GM12873 (cell line): ENCODE results near the gene PLOD1.
A peak's percentile ranks its signal among the peaks of the same experiment; 100 is the strongest.

Experiments used
- TF ChIP-seq, protein P1 (sequence below): IDR thresholded peaks from 2 replicates; pipeline ENCODE4 v1.5.1; 2012; ENCODE audit warnings: low read depth, mild to moderate bottlenecking, moderate library complexity, low read length, control low read depth; ENCODE audit not compliant: insufficient read depth; ENCODE audit errors: missing control alignments

Gene PLOD1

DNA sequence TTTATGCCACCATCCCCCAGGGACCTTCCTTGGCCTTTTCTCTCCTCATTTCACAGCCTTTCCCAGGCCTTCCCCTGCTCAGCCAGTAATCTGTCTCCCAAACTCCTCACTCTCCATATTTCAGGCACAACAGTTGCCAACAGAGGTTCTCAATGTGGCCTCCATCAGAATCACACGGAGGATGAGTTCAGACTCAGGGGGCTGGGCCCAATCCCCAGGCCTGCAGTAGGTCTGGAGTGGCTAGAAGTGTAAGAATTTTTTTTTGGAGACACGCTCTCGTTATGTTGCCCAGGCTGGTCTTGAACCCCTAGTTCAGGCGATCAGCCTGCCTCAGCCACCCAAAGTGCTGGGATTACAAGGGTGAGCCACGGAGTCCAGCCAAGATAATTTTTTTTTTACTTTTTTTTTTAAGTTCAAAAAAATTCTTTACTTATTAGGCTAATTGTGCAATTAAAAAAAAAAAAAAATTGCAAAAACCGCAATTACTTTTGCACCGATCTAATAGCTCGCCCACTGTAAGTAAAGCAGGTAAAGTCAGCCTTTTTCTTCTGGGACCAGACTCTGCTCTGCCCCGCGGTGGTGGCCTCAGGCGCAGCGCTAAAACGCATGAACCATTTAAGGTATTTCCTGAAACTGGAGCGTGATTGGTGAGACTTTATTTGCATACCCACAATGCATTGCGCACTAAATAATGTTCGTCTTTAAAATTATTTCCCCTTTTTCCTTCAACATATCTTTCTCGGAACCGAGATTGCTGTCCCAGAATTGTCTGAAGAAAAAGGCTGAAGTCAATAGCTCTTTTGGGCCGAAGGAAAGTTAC, 27.0 kb upstream of the PLOD1 start:
- TF ChIP-seq, protein P1, sequence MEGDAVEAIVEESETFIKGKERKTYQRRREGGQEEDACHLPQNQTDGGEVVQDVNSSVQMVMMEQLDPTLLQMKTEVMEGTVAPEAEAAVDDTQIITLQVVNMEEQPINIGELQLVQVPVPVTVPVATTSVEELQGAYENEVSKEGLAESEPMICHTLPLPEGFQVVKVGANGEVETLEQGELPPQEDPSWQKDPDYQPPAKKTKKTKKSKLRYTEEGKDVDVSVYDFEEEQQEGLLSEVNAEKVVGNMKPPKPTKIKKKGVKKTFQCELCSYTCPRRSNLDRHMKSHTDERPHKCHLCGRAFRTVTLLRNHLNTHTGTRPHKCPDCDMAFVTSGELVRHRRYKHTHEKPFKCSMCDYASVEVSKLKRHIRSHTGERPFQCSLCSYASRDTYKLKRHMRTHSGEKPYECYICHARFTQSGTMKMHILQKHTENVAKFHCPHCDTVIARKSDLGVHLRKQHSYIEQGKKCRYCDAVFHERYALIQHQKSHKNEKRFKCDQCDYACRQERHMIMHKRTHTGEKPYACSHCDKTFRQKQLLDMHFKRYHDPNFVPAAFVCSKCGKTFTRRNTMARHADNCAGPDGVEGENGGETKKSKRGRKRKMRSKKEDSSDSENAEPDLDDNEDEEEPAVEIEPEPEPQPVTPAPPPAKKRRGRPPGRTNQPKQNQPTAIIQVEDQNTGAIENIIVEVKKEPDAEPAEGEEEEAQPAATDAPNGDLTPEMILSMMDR, result peak; percentile 60

DNA sequence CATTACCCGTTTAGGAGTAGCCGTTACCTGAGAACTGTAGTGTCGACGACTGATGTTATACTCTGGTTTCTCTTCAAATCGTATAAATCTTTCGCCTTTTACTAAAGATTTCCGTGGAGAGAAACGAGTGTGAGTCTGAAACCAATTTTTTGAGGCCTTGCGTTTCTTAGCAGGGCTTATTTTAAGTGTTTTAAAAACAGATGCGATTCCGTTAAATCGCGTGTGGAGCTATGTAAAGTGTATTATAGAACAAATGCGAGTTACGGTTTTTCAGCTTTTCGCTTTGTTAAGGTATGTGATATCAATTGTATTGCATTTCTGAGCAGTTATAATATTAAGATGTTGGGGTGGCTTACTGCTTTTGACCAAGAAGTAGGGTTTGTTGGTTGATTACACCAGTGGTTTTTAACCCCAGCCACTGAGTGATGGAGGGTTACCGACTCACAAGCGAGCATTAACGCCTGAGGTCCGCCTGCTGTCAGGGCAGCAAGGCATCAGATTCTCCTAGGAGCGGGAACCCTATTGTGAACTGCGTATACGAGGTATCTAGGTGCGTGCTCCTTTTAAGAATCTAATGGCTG, 26.3 kb upstream of the PLOD1 start:
- TF ChIP-seq, protein P1, result no peak

DNA sequence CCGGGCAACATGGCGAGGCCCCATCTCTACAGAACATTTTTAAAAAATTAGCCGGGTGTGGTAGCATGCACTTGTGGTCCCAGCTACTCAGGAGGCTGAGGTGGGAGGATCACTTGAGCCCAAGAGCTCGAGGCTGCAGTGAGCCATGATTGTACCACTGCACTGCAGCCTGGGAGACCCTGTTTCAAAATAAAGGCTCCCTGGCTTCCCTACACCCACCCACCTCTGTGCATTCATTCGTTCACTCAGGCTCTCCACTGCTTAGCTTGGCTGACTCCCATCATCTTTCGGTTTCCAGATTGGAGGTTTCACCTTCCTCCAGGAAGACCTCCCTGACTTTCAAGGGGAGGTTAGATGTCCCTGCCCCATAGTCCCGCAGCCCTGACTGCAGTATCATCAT, 22.5 kb upstream of the PLOD1 start:
- TF ChIP-seq, protein P1, result no peak

DNA sequence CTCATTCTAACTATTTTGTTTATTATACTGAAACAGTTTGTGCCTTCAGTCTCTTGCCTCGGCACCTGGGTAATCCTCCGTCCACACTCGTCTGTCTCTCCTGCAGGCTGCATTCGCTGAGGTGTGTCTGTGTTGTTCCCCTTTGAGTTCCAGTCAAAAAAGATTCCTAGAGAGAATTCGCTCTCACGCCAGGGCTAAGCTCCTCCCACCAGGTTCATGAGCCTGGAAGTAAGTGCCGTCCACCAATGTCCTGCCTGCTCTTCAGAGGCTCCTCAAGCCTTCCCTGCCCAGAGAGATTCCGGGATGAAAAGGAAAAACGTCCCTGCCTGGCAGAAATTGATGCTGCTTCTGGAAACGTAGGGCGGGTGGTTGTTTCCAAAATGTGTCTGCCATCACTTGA, 21.2 kb upstream of the PLOD1 start:
- TF ChIP-seq, protein P1, result no peak

GRCh38 chr1:11914024-11914423, 20.5 kb upstream of the PLOD1 start:
- TF ChIP-seq, protein P1, result no peak

DNA sequence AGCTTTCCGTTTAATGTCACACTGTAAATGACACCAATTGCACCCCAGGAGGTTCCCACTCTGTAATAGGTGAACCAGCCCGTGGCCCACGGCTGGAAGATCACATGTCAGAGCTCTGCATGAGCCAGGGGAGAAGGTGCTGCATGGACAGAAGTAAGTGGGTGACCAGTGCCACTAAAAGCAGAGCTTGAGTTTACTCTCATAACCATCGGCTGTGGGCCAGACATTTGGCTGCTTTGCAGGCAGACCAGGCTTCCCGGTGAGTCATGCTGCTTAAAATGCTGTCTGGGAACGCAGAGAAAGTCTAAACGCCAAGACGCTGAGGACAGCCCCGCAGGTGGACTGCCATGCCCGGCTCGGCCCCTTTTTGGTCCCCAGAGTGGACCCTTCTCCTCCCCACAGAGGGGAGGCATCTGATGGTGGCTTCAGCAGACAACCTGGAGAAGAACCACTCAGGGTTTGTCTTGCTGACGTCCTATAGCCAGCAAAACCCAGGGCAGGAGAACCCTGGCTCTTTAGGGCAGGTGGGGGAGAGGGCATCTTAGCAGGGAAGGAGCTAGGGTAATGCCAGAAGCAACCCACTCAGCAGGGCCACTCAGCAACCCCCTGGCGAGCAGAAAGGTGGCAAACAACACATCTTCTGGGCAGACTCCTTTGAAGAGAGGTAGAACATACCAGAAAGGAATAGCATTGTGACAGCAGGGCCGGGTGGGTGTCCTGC, 15.6 kb upstream of the PLOD1 start:
- TF ChIP-seq, protein P1, result no peak

GRCh38 chr1:11919621-11920020, 14.9 kb upstream of the PLOD1 start:
- TF ChIP-seq, protein P1, result no peak
